Measurements from ENCODE around the gene CTIF.

DNA sequence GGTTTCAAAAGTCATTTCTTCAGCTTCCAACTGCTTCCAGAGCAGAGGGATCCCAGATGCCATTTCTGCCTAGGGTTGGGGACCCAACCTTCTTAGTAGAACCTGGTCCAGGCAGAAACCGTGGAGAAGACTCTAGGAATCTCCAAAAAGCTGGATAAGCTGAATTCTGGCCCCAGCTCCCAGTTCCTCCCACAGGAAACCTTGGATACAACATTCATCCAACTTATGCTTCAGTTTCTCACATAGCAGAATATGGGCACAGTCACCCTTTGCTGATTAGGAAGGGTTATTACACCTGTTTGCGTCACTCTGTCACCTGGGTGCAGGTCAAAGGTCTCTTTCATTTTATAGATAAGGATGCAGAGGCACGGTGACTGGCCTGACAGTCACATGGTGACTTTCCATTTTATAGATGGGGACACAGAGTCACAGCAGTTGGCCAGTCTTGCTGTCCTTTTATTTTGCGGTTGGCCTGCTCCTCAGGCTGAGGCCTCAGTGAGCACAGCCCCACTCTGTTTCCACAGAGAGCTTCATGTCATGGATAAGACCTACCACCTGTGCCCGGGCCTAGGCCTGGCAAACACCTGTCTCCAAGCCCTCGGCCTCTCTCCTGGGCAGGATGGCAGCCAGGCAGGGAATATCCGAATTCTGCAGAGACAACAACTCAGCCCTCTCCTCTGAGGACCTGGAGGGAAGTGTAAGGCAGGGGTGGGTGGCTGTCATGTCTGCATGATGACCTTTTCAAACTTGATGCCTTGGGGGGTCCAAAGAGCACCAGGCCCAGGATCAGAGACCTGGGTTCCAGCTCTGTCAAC is 263.1 kb downstream of the CTIF start:
- TF ChIP-seq, protein P1, sequence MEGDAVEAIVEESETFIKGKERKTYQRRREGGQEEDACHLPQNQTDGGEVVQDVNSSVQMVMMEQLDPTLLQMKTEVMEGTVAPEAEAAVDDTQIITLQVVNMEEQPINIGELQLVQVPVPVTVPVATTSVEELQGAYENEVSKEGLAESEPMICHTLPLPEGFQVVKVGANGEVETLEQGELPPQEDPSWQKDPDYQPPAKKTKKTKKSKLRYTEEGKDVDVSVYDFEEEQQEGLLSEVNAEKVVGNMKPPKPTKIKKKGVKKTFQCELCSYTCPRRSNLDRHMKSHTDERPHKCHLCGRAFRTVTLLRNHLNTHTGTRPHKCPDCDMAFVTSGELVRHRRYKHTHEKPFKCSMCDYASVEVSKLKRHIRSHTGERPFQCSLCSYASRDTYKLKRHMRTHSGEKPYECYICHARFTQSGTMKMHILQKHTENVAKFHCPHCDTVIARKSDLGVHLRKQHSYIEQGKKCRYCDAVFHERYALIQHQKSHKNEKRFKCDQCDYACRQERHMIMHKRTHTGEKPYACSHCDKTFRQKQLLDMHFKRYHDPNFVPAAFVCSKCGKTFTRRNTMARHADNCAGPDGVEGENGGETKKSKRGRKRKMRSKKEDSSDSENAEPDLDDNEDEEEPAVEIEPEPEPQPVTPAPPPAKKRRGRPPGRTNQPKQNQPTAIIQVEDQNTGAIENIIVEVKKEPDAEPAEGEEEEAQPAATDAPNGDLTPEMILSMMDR (conservative IDR thresholded peaks at IDR 0.05; ENCODE audit: low read length): no peak
- TF ChIP-seq EZH2phosphoT487 (IDR thresholded peaks at IDR 0.05; ENCODE audit: borderline replicate concordance, low read depth, low read length): no peak

Data from OCI-LY7 (cell line).